Thyroid gland (tissue), 4 donors: ENCODE measurements around the gene CENPX.

Experiments used
- POLR2A ChIP-seq, 2 donors: fragments of 450-650 bp; IDR thresholded peaks; one replicate each; pipeline ENCODE4 v1.6.1; 2017; ENCODE audit warnings: antibody characterized with exemption in 2 of 2, mild to moderate bottlenecking in 2 of 2, moderate library complexity in 1 of 2
- TF ChIP-seq, protein P1 (sequence below), 6 experiments: fragments of 200-600 bp in 3 of 6; fragments of 450-650 bp in 3 of 6; sonication (generic) in 3 of 6; IDR thresholded peaks; one replicate each; pipeline ENCODE4 v1.5.1; 2016 to 2019; ENCODE audit warnings: antibody characterized with exemption in 6 of 6, mild to moderate bottlenecking in 2 of 6, inconsistent platforms in 1 of 6, moderate library complexity in 1 of 6

DNA sequence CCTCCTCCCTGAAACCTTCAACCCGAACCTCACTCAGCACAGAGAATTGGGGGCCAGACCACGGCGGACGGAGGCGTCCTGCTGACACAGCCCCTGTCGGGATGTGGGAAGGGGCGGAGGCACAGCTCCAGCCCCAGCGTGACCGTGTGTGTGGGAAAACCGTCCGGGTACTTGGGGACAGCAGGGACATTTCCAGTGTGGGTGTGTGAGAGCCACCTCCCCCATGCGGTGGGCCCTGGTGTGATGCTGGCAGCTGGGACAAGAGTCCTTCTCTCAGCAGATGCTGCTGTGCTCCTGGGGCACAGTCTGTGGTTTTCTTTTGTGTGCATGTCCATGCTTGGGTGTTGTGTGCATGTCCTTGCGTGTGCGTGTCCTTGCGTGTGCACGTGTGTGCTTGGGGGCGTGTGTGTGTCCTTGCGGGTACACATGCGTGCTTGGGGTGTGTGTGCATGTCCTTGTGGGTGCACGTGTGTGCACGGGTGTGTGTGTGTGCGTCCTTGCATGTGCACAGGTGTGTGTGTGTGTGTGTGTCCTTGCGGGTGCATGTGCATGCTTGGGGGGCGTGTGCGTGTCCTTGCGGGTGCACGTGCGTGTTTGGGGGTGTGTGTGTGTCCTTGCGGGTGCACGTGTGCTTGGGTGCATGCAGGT is 16.9 kb downstream of the CENPX start:
- TF ChIP-seq, protein P1, sequence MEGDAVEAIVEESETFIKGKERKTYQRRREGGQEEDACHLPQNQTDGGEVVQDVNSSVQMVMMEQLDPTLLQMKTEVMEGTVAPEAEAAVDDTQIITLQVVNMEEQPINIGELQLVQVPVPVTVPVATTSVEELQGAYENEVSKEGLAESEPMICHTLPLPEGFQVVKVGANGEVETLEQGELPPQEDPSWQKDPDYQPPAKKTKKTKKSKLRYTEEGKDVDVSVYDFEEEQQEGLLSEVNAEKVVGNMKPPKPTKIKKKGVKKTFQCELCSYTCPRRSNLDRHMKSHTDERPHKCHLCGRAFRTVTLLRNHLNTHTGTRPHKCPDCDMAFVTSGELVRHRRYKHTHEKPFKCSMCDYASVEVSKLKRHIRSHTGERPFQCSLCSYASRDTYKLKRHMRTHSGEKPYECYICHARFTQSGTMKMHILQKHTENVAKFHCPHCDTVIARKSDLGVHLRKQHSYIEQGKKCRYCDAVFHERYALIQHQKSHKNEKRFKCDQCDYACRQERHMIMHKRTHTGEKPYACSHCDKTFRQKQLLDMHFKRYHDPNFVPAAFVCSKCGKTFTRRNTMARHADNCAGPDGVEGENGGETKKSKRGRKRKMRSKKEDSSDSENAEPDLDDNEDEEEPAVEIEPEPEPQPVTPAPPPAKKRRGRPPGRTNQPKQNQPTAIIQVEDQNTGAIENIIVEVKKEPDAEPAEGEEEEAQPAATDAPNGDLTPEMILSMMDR (IDR thresholded peaks at IDR 0.05): no peak
- TF ChIP-seq POLR2A (IDR thresholded peaks at IDR 0.05): no peak
